A673 (cell line): ENCODE measurements around the gene C4A. TPM values are rescaled to one million over a fixed set of nuclear protein-coding genes. Genes with fewer than 3 reads are reported as not detected.
"Not testable (repeated sequence)": the region's sequence is repeated elsewhere in the genome, so short reads cannot be mapped to it uniquely, and the experiment has no call there.

ENCODE experiments used
- BruUV-seq: library from RNA; stranded (reverse); fragments of 400-500 nt; replicated peaks from 2 replicates; lab custom pipeline; 2021; lab: Mats Ljungman, UMichigan
- CTCF ChIA-PET: fragments of 300-600 bp; sonication (Branson Sonifier 250); formaldehyde crosslinking; loops from one replicate; lab custom pipeline; 2022; ENCODE audit warnings: antibody characterized with exemption; lab: Charles Lee
- POLR2A ChIA-PET: fragments of 300-600 bp; sonication (Branson Sonifier 250); formaldehyde crosslinking; loops from one replicate; lab custom pipeline; 2022; ENCODE audit warnings: antibody characterized with exemption; ENCODE audit not compliant: low non-redundant PET; lab: Charles Lee
- DNase-seq: peaks from one replicate; pipeline ENCODE4 v3.0.0-alpha.2; 2015; ENCODE audit warnings: low spot score
- H3K27ac ChIP-seq: fragments of 200-600 bp; sonication (generic); 2 replicates; pipeline ENCODE4 v1.5.1; 2016; ENCODE audit warnings: mixed run types, low read depth, mild to moderate bottlenecking, mixed read lengths, antibody characterized with exemption, low read length; ENCODE audit not compliant: poor library complexity, severe bottlenecking
- H3K27me3 ChIP-seq: fragments of 200-600 bp; sonication (generic); replicated peaks from 2 replicates; pipeline ENCODE4 v1.6.1; 2017; ENCODE audit warnings: mixed run types, low read depth, mild to moderate bottlenecking, mixed read lengths, antibody characterized with exemption, low read length; ENCODE audit not compliant: insufficient read depth, poor library complexity
- H3K36me3 ChIP-seq: fragments of 200-600 bp; sonication (generic); 2 replicates; pipeline ENCODE4 v1.6.1; 2016; ENCODE audit warnings: mixed run types, mild to moderate bottlenecking, mixed read lengths, antibody characterized with exemption, low read length; ENCODE audit not compliant: insufficient read depth, poor library complexity, severe bottlenecking
- H3K4me1 ChIP-seq: fragments of 200-600 bp; sonication (generic); 2 replicates; pipeline ENCODE4 v1.6.1; 2017; ENCODE audit warnings: mixed run types, mild to moderate bottlenecking, mixed read lengths, antibody characterized with exemption, low read length; ENCODE audit not compliant: insufficient read depth, poor library complexity, severe bottlenecking
- H3K4me3 ChIP-seq: fragments of 200-600 bp; sonication (generic); 2 replicates; pipeline ENCODE4 v1.5.1; 2016; ENCODE audit warnings: low read depth, mixed run types, mild to moderate bottlenecking, mixed read lengths, low read length; ENCODE audit not compliant: poor library complexity, severe bottlenecking
- H3K9me3 ChIP-seq: fragments of 200-600 bp; sonication (generic); 2 replicates; pipeline ENCODE4 v1.6.1; 2016; ENCODE audit warnings: mixed run types, low read depth, mild to moderate bottlenecking, mixed read lengths, antibody characterized with exemption, low read length; ENCODE audit not compliant: poor library complexity, severe bottlenecking
- intact Hi-C: fragments of 100-400 bp; cut with micrococcal nuclease; formaldehyde crosslinking; loops from one replicate; pipeline ENCODE4 v1.10.0; 2022; ENCODE audit not compliant: unreplicated experiment
- total RNA-seq: library from RNA; stranded (reverse); gene quantifications from 2 replicates; pipeline ENCODE4 v1.2.3, GENCODE V29; 2021

C4A gene
- total RNA-seq, 1 experiment from 2014 or later: 4.6 TPM

GRCh38 chr6:31989363-31989762 is 7.5 kb downstream of the C4A start:
- DNase-seq, CTCF ChIA-PET, intact Hi-C loops, BruUV-seq, H3K36me3 ChIP-seq, H3K27me3 ChIP-seq, H3K4me1 ChIP-seq, H3K4me3 ChIP-seq, POLR2A ChIA-PET, H3K27ac ChIP-seq, H3K9me3 ChIP-seq: not testable (repeated sequence)

GRCh38 chr6:31994421-31994820 is 12.6 kb downstream of the C4A start:
- H3K27ac ChIP-seq, intact Hi-C loops, CTCF ChIA-PET, H3K36me3 ChIP-seq, H3K9me3 ChIP-seq, H3K4me1 ChIP-seq, H3K4me3 ChIP-seq, DNase-seq, POLR2A ChIA-PET, BruUV-seq, H3K27me3 ChIP-seq: not testable (repeated sequence)

GRCh38 chr6:31996385-31996784 is 14.5 kb downstream of the C4A start:
- DNase-seq, H3K4me3 ChIP-seq, POLR2A ChIA-PET, H3K9me3 ChIP-seq, H3K4me1 ChIP-seq, H3K27ac ChIP-seq, intact Hi-C loops, BruUV-seq, CTCF ChIA-PET, H3K36me3 ChIP-seq, H3K27me3 ChIP-seq: not testable (repeated sequence)

- H3K36me3 ChIP-seq: not testable (repeated sequence)
Measured at GRCh38 chr6:32002546-32003268, 20.9 kb downstream of the C4A start.

GRCh38 chr6:32003301-32003700 is 21.4 kb downstream of the C4A start:
- H3K27me3 ChIP-seq, H3K27ac ChIP-seq, CTCF ChIA-PET, BruUV-seq, H3K9me3 ChIP-seq, H3K4me3 ChIP-seq, POLR2A ChIA-PET, DNase-seq, intact Hi-C loops, H3K36me3 ChIP-seq, H3K4me1 ChIP-seq: not testable (repeated sequence)

More at GRCh38 chr6:32002546-32003268, 20.9 kb downstream of the C4A start:
- H3K9me3 ChIP-seq, POLR2A ChIA-PET, CTCF ChIA-PET, H3K4me1 ChIP-seq, intact Hi-C loops, DNase-seq, BruUV-seq, H3K27me3 ChIP-seq, H3K27ac ChIP-seq, H3K4me3 ChIP-seq: not testable (repeated sequence)

- H3K36me3 ChIP-seq, H3K27me3 ChIP-seq, H3K4me1 ChIP-seq, POLR2A ChIA-PET, CTCF ChIA-PET, H3K27ac ChIP-seq, intact Hi-C loops, H3K4me3 ChIP-seq, H3K9me3 ChIP-seq, DNase-seq, BruUV-seq: not testable (repeated sequence)
Measured at GRCh38 chr6:32004393-32004792, 22.5 kb downstream of the C4A start.

- H3K9me3 ChIP-seq, H3K27me3 ChIP-seq, H3K4me3 ChIP-seq, intact Hi-C loops, BruUV-seq, H3K27ac ChIP-seq, H3K36me3 ChIP-seq, DNase-seq, CTCF ChIA-PET, POLR2A ChIA-PET, H3K4me1 ChIP-seq: not testable (repeated sequence)
Measured at GRCh38 chr6:32004864-32005537, 23.1 kb downstream of the C4A start.
